Cardiac septum (tissue), 1 donor: Measurements from ENCODE around the gene NTPCR. TPM values are rescaled to one million over a fixed set of nuclear protein-coding genes. Genes with fewer than 3 reads are reported as not detected.

Experiments used
- DNase-seq: peaks from one replicate; pipeline ENCODE4 v3.0.0-alpha.2; 2020; ENCODE audit warnings: low spot score
- intact Hi-C: fragments of 100-400 bp; cut with DNase I; formaldehyde crosslinking; loops from one replicate; pipeline ENCODE4 v1.14.0; 2022
- total RNA-seq: library from RNA; stranded (reverse); fragmentation: NEBNext Ultra II Directional; extraction: Animal tissue kit (Norgen Biotek cat#: 25700); gene quantifications from one replicate; pipeline ENCODE4 v1.2.1, GENCODE V29; 2021
- donor health status: DM: no; HTN: no; CAD: no.

Gene NTPCR
- total RNA-seq, 1 donor from 2014 or later: 47.1 TPM

DNA sequence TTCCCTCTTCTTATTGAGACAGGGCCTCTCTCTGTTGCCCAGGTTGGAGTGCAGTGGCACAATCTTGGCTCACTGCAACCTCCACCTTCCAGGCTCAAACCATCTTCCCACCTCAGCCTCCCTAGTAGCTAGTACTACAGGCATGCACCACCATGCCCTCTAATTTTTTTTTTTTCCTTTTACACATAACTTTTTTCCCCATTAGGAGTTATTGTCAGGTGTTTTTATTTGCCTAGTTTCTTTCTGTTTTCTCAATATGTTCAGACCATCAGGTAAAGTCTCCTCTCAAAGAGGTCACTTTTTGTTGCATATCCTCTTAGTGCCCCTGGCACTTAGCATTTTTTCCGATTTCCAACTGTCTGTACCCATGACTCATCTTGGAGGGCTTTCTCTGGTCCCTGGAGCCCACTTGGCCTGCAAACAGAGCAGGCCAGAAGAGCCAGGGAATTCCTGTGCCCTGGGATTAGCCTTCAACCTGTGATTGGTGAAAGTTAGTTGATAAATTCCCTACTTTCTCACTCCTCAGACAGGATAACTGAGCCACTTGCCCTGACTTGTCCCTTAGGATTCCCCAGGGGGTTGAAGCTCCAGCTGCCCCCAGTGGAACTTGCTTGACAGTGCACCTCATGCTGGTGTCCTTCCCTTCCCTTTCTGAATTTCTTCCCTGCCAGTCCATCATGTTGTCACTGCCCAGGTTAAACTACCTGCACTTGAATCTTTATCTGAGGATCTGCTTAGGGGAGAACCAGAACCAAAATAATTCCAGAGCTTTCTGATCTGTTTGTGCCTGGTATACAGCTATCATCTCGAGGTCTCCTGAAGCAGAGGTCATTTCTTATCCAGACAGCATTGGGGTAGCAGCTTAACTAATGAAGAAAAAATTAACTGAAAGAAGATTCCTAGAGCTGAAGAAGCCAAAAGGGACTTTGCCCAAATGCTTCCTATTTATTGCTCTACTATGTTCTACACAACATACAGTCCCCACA lies 2.4 kb downstream of the NTPCR start:
- intact Hi-C loops: loop anchor here (5.0 kb wide), 2 partner anchors 146 to 321 kb away; partner anchors contain the start of genes MAP10 and SIPA1L2
- no peak for DNase-seq

DNA sequence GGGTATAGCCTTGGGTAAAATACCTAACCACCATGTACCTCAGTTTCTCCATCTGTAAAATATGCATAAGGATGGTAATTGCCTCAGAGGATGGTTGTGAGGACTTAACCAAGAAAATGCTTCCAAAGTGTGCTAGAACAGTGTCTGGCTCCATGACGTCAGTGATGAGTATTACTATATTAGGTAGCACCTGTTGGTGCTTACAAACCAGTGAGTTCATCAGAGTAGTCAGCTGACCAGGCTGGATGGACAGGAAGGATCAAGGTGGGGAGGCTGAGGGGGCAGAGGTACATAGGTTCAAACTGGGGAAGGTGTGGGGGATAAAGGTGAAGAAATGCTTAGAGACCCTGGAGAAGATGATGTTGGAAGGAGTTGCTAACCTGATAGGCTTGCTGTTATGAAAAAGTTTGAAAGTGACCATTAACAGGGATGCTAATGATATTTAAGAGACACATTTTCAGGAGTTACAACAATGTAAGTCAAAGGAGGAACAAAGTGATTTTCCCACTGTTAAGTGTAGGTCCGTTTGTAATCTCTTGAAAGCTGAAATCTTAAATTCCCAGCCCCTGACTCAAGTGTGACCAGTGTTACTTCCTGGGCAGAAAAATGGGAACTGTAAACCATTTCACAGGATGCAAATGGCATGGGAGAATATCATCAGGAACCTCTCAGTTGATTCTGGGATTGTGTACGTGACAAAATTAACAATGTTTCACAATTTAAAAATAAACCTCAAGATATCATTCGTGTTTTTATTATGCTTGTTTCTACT lies 4.4 kb downstream of the NTPCR start:
- intact Hi-C loops: loop anchor here (5.0 kb wide), 2 partner anchors 147 to 322 kb away; partner anchors contain the start of genes MAP10 and SIPA1L2
- DNase-seq: no peak

DNA sequence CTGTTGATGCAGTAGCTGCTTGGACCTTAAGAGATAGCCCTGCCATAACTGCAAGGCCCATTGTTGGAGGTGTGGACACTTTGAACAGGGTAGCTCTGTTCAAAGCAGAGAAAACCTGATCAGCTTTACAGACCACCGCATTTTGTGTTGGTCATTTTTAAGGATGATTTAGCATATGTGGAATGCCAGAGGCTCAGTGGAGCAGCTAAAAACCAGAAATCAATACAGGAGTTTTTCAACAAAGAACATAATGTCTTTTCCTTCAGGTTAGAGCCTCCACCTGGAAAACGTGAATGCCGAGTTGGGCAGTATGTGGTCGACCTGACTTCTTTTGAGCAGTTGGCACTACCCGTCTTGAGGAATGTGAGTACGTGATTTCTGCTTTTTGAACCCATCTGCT lies 5.7 kb downstream of the NTPCR start:
- DNase-seq: no peak
- intact Hi-C loops: no loop called here

DNA sequence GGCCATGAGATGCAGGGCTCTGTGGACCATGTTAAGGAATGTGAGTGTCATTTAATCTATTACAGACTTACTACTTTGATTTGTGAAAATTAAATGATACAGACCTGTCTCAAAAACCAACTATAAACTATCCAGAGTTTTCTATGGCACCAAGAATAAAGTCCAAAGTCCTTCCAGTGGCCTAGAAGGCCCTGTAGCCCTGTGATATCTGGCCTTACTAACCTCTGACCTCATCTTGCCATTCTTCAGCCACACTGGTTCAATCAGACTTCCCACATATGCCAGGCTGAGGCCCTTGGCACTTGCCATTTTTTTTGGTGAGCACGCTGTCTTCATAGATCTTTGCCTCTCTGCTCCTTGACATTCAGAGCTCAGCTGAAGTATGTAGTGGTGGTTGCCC lies 7.7 kb downstream of the NTPCR start:
- no peak for DNase-seq
- intact Hi-C loops: no loop called here

DNA sequence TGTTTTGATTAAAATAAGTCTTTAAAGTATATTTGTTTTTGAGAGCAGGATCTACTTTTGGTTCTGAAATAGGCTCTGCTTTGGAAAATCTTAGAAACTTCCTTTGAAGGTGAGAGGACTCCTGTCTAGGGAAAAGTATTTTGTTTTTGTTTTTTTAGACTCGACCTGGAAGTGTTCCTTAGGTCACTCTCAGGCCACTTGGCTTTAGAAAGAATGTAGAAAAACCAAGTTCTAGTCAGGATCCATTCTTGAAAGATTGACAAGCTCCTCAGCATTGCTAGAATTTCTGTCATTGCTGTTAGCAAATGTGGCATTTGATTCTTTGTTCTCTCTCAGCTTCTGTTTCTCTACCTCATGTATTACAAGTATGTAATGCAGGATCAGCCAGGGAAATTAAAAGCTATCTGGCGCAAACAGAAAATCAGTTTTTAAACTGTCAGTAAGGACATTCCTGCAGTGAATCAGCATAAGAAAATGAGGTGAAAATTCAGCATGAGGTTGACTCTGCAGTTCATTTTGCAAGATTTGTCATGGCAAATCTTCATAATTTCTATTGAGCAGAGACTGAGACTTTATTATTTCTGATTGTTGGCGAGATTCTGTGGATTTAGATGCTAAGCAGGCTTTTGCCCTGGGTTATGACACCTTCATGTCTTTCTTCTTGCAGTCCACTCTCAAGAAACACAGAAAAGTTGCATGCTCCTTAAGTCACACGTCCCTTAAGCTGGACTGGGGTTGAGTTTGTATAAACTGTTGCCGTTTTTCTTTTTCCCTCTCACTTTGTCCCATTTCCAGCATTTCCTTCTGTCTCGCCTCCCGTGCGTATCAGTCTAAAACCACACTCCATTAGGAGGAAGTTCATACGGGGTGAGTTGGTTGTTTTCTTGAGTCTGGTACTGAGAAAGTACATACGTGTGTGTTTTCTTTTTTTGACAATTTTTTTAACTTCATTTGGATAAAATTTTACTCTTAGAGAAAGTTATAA lies 12.6 kb downstream of the NTPCR start:
- intact Hi-C loops: no loop called here

DNA sequence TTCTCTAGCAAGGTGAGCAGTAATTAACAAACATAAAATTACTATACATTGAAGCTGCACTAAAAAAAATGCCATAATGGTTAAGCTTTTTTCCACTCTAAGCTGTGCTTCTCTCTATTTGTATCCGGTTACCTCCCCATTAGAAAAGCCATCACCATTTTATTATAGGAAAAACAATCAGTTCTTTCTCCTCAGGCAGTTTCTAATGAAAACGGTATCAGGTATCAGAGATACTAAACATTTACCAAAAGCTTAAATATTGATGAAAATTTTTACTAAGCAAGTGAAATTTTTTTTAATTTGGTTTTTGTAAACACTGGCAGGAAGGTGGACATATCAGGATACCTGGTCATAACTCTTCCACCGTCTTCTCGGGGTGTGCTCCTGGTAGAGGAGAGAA lies 14.2 kb downstream of the NTPCR start:
- DNase-seq: no peak

More for the DNA sequence above, 12.6 kb downstream of the NTPCR start:
- DNase-seq: no peak

DNA sequence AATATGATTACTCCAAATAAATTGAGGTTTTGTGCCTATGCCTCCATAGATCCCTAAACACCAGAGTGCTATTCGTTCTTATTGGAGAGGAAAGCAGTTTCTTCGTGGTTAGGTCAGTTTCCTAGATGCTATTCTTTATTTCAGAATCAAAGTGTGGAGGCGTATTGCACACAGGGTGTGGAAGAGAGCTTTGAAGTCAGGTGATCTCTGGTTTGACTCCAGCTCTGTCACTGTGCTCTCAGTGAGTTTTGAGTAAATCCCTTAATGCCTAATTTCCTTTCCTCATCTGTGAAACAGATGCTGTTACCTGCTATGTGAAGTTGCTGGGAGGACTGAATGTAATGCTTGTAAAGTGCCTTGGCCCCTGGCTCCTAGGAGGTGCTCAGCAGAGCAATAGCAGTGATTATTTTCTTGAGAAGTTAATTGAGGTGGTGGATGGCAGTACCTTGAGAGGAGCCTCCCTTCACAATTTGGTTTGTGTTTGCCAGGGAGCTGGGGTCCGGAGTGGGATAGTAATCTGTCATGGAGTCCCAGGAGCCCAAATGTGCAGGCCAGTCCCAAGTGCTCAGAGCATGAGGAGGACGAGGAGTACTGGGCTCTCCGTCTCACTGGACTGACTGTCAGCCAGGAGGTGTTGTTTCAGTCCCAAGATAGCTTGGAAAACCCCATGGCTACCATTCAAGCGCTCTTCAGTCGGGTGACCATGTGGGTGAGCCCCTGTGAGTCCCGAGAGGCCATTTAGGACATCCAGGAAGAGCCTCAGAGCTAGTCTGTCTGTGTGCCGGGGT lies 14.9 kb downstream of the NTPCR start:
- intact Hi-C loops: no loop called here
- DNase-seq: no peak

More for the DNA sequence above, 14.2 kb downstream of the NTPCR start:
- intact Hi-C loops: no loop called here

DNA sequence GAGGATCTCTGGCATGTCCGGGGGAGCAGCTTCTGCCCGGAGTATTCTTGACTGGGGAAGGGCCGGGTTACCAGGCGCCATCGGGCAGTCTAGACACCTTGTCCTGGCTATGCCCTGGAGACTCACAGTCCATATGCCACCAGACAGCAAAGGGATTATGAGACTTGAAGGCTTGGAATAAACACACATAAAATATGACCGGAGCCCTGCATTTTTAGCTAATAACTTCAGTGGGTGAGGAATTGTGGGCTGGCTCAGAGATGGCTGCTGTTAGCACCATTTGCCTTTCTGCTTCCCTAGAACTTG lies 15.5 kb downstream of the NTPCR start:
- intact Hi-C loops: no loop called here
- no peak for DNase-seq

DNA sequence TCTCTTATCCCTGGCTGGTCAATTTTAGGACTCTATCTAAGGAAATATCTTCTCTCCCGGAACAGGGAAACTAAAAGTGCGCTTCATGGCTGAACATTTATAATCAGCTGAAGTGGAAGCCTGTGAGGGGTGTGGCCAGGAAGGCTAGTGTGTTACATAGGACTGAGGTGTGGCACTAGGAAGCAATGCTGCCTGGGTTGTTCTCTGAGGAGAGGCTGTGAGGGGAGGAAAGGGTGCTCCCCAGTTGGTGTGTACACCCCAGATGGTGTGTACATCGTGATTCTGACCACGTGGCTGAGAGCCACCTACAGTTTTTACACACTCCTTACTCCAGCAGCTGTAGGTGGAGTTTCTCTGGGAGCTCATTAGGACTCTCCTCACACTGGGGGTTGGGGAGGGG lies 16.3 kb downstream of the NTPCR start:
- no peak for DNase-seq
- intact Hi-C loops: no loop called here

DNA sequence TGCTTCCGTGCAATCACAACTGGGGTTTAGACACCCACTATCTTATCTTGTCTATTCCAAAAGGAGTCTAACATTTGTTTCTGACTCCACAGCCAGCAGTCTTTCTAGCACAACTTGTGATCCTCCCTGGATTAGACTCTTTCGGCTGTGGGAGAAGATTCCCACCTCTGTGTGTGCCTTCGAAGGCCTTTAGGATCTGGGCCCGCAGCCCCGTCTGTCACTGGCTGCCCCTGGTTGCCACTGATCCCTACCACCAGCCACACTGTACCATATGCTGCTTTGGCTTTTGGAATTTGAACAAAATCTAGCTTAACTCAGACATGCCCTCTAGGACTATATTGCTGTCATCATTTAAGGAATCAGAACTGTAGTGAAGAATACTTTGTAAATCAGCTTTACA lies 18.0 kb downstream of the NTPCR start:
- intact Hi-C loops: no loop called here
- DNase-seq: no peak

DNA sequence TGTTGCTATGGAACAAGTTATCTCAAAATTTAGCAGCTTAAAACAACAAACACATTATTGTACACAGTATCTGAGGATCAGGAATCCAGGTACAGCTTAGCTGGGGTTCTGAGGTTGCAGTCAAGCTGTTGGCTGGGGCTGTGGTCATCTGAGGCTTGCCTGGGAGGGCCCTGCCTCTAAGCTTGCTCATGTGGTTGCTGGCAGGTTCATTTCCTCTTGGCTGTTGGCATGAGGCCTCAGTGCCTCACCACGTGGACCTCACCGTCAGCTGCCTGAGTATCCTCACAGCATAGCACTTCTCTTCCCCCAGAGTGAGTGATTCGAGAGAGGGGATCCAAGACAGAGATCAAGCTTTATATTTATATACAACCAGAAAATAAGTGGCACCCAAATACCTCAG lies 18.6 kb downstream of the NTPCR start:
- no peak for DNase-seq
- intact Hi-C loops: no loop called here

DNA sequence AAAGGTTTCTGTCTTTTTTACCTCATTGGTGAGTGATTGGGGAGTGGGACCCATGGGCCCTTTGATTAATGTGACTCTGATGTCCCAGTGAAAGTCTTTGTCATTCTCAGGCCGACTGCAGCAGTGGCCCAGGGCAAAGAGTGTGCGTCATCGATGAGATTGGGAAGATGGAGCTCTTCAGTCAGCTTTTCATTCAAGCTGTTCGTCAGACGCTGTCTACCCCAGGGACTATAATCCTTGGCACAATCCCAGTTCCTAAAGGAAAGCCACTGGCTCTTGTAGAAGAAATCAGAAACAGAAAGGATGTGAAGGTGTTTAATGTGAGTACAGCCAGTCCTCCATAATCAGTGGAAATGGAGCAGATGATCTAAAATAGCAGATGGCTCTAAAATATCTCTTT lies 19.4 kb downstream of the NTPCR start:
- intact Hi-C loops: no loop called here
- no peak for DNase-seq

DNA sequence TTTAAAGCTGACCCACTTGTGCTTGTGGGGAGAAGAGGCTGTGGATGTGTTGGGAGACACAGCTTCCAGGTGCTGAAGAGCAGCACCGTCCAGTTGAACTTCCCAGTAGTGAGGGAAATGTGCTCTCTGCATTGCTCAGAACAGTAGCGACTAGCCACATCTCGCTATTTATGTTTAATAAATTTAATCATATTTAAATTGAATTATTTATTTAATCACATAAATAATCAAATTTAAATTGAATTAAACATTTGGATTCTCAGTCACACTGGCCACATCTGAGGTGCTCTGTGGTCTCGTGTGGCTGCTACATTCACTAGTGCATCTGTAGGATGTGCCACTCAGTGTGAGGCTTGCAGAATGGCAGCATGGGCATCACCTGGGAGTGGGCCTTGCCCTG lies 20.1 kb downstream of the NTPCR start:
- no peak for DNase-seq
- intact Hi-C loops: no loop called here

DNA sequence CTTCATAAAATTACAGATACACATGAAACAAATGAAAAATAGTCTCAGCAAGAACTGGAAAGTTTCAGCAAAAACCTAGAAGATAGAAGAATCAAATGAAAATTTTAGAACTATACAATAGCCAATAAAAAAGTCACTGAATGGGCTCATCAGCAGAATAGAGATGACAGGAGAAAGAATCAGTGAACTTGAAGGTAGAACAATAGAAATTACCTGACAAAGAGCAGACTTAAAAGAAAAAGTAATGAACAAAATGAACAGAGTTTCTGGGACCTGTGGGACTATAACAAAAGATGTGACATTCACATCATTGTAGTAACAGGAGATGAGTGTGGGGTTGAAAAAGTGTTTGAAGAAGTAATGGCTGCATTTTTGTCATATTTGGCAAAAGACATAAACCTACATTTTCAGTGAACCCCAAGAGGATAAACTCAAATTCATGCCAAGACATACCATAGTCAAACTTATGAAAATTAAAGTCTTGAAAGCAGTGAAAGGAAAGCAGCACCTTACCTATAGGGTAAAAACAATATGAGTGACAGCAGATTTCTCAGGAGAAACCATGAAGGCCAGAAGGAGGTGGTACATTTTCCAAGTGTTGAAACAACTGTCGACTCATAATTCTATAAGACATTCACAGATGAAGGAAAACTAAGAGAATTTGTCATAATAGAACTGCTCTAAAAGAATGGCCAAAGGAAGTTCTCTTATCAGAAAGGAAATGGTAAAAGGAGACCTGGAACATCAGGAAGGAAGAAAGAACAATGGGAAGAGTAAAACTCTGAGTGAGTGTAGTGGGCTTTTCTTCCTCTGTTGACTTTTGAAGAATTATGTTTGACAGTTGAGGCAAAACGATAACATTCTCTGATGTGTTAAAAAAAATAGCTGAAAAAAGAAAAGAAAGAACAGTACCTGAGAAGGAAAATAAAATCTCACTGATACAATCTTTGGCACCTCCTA lies 23.5 kb downstream of the NTPCR start:
- DNase-seq: no peak
- intact Hi-C loops: no loop called here

DNA sequence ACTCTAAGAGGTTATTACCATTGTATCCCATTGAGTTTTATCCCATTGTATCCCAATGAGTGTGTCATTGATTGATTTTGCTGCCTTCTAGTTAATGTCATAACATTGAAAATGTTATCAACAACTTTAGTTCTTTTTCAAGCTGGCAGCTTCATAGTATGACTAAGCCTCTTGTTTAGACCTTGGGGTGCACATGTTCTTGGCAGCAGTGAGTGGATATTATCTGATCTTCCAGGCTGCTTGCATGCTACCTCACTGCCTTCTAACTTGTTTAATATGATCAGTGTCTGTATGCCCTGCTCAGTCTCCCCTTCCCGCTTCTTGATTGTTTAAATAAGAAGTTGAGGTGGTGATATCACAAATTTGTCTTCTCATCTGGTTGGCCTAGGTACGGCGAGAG lies 24.6 kb downstream of the NTPCR start:
- intact Hi-C loops: no loop called here
- no peak for DNase-seq

DNA sequence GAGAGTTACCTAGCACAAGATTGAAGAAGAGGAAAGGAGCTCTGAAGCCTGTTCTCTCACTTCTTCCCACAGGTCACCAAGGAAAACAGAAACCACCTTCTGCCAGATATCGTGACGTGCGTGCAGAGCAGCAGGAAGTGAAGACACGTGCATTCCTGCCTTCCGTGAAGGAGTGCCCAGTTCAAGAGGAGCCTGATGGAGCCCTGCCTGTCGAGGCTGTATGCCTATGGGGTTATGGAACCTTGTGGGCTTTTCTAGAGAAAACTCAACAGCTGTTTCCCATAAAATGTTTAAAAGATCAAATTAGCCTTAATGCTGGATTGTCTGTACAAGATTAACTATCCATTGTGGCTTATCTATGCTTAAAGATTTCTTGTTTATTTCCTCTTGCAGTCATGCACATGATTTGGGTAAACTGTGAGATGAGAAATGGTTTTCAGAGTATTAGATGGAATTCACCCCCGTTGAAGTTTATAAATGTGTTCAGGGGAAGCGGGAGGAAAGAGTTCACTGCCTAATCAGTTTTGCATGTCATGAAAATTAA lies 27.8 kb downstream of the NTPCR start:
- no peak for DNase-seq
- intact Hi-C loops: no loop called here

DNA sequence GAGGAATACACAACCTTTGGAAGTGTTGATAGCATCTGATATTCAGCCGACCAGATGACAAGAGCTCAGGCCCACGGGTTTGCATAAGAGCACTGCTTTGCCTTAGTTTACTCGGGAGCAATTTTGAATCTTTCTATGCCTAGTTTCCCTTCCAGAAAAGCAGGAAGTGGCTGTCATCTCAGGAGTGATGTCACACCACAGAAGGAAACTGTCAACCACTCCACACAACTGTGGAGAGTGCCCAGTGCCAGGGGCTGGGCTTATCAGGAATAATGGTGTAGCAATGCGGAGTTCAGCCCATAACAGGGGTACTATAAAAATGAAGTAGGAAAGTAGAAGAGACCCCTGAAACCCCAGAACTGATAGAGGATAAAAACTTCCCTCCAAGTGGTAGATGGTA lies 28.4 kb downstream of the NTPCR start:
- intact Hi-C loops: no loop called here
- DNase-seq: no peak
